ENCODE measurements around the gene LRRTM4.
"Not testable (repeated sequence)": the region's sequence is repeated elsewhere in the genome, so short reads cannot be mapped to it uniquely, and the experiment has no call there.

LRRTM4 gene

DNA sequence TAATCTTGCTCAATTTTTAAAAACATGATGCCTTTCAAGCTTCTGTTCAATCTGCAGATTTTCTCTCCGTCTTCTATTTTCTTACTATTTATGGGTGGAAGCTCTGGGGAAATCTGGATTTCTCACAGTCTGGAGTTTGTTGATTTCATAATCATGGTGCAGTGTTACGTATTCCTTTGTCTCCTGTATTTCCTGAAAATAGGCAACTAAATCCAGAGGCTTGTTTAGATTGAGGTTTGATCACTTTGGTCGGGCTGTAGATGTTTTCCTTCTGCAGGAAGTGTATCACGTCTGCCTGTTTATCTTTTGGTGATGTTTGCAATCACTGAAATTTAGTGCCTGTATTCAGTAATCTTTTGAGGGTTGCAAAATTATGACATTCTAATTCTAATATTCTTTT lies 487.7 kb downstream of the LRRTM4 start:
- H3K4me3 ChIP-seq (replicated peaks; ENCODE audit: low read depth, low read length) = no peak overlapping the region
- TF ChIP-seq, protein P1, sequence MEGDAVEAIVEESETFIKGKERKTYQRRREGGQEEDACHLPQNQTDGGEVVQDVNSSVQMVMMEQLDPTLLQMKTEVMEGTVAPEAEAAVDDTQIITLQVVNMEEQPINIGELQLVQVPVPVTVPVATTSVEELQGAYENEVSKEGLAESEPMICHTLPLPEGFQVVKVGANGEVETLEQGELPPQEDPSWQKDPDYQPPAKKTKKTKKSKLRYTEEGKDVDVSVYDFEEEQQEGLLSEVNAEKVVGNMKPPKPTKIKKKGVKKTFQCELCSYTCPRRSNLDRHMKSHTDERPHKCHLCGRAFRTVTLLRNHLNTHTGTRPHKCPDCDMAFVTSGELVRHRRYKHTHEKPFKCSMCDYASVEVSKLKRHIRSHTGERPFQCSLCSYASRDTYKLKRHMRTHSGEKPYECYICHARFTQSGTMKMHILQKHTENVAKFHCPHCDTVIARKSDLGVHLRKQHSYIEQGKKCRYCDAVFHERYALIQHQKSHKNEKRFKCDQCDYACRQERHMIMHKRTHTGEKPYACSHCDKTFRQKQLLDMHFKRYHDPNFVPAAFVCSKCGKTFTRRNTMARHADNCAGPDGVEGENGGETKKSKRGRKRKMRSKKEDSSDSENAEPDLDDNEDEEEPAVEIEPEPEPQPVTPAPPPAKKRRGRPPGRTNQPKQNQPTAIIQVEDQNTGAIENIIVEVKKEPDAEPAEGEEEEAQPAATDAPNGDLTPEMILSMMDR (IDR thresholded peaks at IDR 0.05; ENCODE audit: low read length, missing control alignments) = no peak
- DNase-seq (ENCODE audit: low read depth) = peak; percentile 1

DNA sequence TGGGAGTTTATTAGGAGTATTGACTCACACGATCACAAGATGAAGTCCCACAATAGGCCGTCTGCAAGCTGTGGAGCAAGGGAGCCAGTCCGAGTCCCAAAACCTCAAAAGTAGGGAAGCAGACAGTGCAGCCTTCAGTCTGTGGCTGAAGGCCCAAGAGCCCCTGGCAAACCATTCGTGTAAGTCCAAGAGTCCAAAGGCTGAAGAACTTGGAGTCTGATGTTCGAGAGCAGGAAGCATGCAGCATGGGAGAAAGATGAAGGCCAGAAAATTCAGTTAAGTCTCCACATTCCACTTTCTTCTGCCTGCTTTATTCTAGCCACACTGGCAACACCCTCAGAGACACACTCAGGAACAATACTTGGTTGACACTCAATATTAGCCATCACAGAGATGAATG lies 492.9 kb downstream of the LRRTM4 start:
- not testable (repeated sequence) for DNase-seq (ENCODE audit: low read depth)

DNA sequence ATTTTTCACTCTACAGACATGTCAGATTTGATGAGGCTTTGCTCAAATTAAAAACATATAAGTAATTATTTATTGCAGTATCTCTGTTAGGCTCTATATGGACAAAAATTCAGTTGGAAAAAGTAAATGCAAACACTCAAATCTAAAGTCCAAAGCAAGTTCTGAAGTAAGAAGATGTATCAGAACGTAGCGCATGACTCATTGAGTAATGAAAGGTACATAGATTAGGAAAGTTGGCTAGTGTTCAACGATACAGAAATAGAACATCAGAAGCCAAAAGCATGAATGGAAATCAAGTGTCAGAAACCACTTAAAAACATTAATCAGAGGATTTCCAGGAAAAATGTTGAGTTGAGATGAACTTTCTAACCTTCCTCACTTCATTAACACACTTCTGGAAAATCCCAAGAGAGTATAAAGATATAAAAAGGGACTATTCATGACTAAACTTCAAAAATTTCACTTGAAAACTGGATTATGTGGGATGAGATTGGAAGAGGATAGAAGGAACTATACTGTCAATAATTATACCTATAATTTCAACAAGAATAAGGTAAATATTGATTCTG lies 494.1 kb downstream of the LRRTM4 start:
- TF ChIP-seq, protein P1 (IDR thresholded peaks at IDR 0.05; ENCODE audit: low read length, missing control alignments) = no peak
- peak; percentile 2 for DNase-seq (ENCODE audit: low read depth)
- no peak overlapping the region for H3K4me3 ChIP-seq (replicated peaks; ENCODE audit: low read depth, low read length)

More for the DNA sequence above, 492.9 kb downstream of the LRRTM4 start:
- not testable (repeated sequence) for H3K4me3 ChIP-seq (replicated peaks; ENCODE audit: low read depth, low read length)

DNA sequence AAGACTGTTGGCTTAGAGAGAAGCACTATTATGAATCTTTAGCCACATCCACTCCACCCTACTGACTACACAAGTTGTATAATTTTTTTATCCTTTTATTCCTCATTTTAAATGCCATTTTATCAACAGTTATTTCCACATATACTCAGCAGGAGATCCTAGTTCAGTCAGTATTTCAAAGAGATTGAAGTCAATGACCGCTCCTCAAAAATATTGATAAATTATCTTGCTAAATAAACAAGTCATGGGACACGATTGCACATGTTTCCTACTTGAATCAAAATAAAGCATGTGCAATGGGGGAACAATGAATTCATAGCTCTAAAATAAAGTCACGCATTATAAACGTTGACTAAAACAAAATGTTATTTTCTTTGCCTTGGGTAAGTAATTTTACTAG lies 496.5 kb downstream of the LRRTM4 start:
- TF ChIP-seq, protein P1 (IDR thresholded peaks at IDR 0.05; ENCODE audit: low read length, missing control alignments) = no peak
- no peak for DNase-seq (ENCODE audit: low read depth)
- H3K4me3 ChIP-seq (replicated peaks; ENCODE audit: low read depth, low read length) = no peak overlapping the region

DNA sequence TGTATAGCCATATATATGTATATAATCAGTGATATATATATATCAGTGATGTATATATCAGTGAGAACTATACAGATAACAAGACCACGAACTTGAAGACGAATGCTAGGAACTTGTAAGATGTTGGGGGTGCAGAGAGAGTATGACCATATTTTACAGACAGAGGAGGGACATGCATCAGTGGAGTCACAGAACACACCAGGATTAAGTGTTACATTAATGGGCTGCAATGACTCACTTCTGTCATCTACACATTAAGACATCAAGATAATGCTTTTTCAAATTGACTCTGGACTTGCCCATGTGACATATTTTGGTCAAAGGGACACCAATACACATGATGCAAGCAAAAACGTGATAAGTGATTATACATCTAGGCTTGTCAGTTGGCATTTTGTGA lies 501.0 kb downstream of the LRRTM4 start:
- no peak for DNase-seq (ENCODE audit: low read depth)
- TF ChIP-seq, protein P1 (IDR thresholded peaks at IDR 0.05; ENCODE audit: low read length, missing control alignments) = no peak
- no peak overlapping the region for H3K4me3 ChIP-seq (replicated peaks; ENCODE audit: low read depth, low read length)

DNA sequence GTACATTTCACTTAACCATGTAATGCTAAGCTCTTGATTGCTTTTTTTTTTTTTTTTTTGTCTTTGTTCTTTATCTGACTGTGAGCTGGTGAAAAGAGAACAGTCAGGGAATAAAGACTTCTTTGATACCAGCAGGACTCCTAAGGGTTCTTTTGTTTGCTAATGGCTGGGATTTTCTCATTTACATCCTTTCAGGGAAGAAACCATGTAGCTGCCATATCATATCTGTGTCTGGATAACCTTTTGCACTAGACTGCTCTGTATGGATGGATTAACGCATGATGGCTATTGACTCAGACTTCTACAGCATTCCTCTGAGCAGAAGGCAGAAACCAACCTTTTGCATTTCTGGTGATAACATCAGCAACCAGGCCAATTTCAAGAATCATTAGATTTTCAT lies 504.0 kb downstream of the LRRTM4 start:
- TF ChIP-seq, protein P1 (IDR thresholded peaks at IDR 0.05; ENCODE audit: low read length, missing control alignments) = no peak
- no peak overlapping the region for H3K4me3 ChIP-seq (replicated peaks; ENCODE audit: low read depth, low read length)
- DNase-seq (ENCODE audit: low read depth) = no peak

DNA sequence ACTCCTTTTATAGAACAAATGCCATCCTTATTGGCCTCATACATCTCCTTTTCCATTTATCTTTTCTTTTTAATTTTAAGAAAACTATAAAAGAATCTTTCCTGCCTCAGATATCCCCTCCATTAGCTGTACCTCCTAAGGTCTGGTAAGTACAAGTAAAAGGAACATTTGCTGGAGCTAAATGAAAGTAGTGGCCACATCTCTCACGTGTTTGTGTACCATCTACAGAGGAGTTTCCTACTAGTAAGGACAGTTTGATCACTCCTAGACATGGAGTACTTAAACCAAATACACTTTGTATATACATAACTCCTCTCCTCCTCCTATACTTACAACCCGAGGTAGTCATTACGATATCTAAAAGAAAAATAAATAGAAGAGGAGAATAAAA lies 504.8 kb downstream of the LRRTM4 start:
- H3K4me3 ChIP-seq (replicated peaks; ENCODE audit: low read depth, low read length) = no peak overlapping the region
- TF ChIP-seq, protein P1 (IDR thresholded peaks at IDR 0.05; ENCODE audit: low read length, missing control alignments) = no peak

More for the DNA sequence above, 504.8 kb downstream of the LRRTM4 start:
- DNase-seq (ENCODE audit: low read depth) = no peak
